Natural killer cell (primary cell): ENCODE measurements around the gene ADAMTSL1. TPM values are rescaled to one million over a fixed set of nuclear protein-coding genes. Genes with fewer than 3 reads are reported as not detected.

ENCODE experiments used
- ATAC-seq, 3 donors: fragments of 150-1000 bp in 2 of 3; fragments of 200-7000 bp in 1 of 3; cut with Tn5 transposase; 1 replicate in 1 of 3; 2 replicates in 2 of 3; pipeline ENCODE4 v1.10.0; 2021; ENCODE audit warnings: mild to moderate bottlenecking in 2 of 3, moderate library complexity in 2 of 3
- DNase-seq, 2 donors: peaks; one replicate each; pipeline versions ENCODE4 v3.0.0 to v3.0.0-alpha.2; 2013 to 2021; ENCODE audit warnings: mixed read lengths in 1 of 2
- H3K27ac ChIP-seq: one replicate; pipeline ENCODE4 v1.5.1; 2013; ENCODE audit warnings: mild to moderate bottlenecking, low read length
- H3K27me3 ChIP-seq: one replicate; pipeline ENCODE4 v1.6.1; 2013; ENCODE audit warnings: low read length; ENCODE audit not compliant: control insufficient read depth, insufficient read depth
- H3K36me3 ChIP-seq: one replicate; pipeline ENCODE4 v1.6.1; 2013; ENCODE audit warnings: low read length; ENCODE audit not compliant: control insufficient read depth, insufficient read depth
- H3K4me1 ChIP-seq: one replicate; pipeline ENCODE4 v1.6.1; 2013; ENCODE audit warnings: low read length; ENCODE audit not compliant: control insufficient read depth, insufficient read depth
- H3K4me3 ChIP-seq: one replicate; pipeline ENCODE4 v1.5.1; 2013; ENCODE audit warnings: low read length
- H3K9me3 ChIP-seq: one replicate; pipeline ENCODE4 v1.6.1; 2013; ENCODE audit warnings: low read length; ENCODE audit not compliant: control insufficient read depth, insufficient read depth
- H3K27ac Mint-ChIP-seq, 2 donors: one replicate each; pipeline ENCODE4 v1.8.0; 2022; ENCODE audit warnings: mild to moderate bottlenecking in 2 of 2, mixed read lengths in 2 of 2, moderate library complexity in 1 of 2
- H3K27me3 Mint-ChIP-seq, 2 donors: one replicate each; pipeline ENCODE4 v1.8.0; 2022; ENCODE audit warnings: low read depth in 2 of 2, mixed read lengths in 2 of 2
- H3K36me3 Mint-ChIP-seq: one replicate; pipeline ENCODE4 v1.8.0; 2022; ENCODE audit warnings: mixed read lengths
- H3K4me1 Mint-ChIP-seq, 2 donors: one replicate each; pipeline ENCODE4 v1.8.0; 2022; ENCODE audit warnings: mixed read lengths in 2 of 2
- H3K4me3 Mint-ChIP-seq: one replicate; pipeline ENCODE4 v1.8.0; 2022; ENCODE audit warnings: mild to moderate bottlenecking, moderate library complexity, mixed read lengths
- H3K9me3 Mint-ChIP-seq, 2 donors: one replicate each; pipeline ENCODE4 v1.8.0; 2022; ENCODE audit warnings: mixed read lengths in 2 of 2
- WGBS: methylation state at CpG from one replicate; pipeline ENCODE4 v1.1.7; 2013; ENCODE audit warnings: missing lambda C conversion rate; ENCODE audit not compliant: insufficient coverage; 5-methylcytosine and 5-hydroxymethylcytosine counted together
- intact Hi-C: fragments of 100-400 bp; cut with micrococcal nuclease; formaldehyde crosslinking; loops from one replicate; pipeline ENCODE4 v1.14.2; 2022
- total RNA-seq, 4 donors: library from RNA; stranded (reverse); fragments of 120-200 nt in 1 of 4; gene quantifications; one replicate each; pipeline versions ENCODE4 v1.2.3 to v1.2.4, GENCODE V29; 2013 to 2022
- TF ChIP-seq, protein P1 (sequence below): fragments of 200-600 bp; IDR thresholded peaks from one replicate; pipeline ENCODE4 v1.8.0; 2022; ENCODE audit warnings: antibody characterized with exemption

ADAMTSL1 gene
- total RNA-seq, 3 donors from 2014 or later (not counting 1 experiment from before 2014, with no cell fraction given): not detected

DNA sequence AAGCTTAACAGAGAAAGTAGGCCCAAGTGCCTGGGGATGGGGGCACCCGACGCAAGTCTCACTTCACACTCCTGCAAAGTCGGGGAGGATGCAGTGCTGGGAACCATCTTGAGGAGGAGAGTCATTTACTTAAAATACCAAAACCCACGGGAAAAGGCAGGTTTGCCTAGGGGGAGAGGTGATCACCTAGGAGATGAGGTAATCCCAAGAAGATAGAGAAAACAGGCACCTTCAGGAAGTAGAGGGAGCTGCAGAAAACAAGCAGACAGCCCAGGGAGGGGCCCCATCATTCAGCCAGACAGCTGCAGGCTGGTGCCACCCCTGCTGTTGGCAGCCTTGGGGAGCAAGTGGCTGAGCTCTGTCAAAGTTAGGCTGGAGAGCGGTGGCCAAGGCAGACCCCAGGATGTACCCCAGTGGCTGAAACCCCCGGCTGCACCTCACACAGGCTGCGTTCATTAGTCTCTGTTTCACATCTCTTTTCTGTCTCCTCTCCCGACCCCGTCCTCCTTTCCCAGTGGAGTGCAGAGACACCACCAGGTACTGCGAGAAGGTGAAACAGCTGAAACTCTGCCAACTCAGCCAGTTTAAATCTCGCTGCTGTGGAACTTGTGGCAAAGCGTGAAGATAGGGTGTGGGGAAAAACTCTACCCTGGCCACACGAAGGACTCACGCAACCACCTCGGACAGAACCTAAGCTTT, 434.1 kb downstream of the ADAMTSL1 start:
- ATAC-seq (no peak), DNase-seq (no peak)
- H3K27ac ChIP-seq: no peak overlapping the region
- 86% methylated on average over 14 of the region's 15 CpGs for WGBS
- no peaks in the 10 kb centered on the region for H3K9me3 ChIP-seq
- Mint-ChIP-seq H3K36me3 (no peaks in the 10 kb centered on the region), H3K4me3 (no peak overlapping the region), H3K4me1 (no peaks in the 10 kb centered on the region), H3K27me3 (peaks cover 7 to 13% of the 10 kb centered on the region in 2 donors), H3K9me3 (no peaks in the 10 kb centered on the region), H3K27ac (no peak overlapping the region)
- H3K4me3 ChIP-seq: no peak overlapping the region
- intact Hi-C loops: no loop called here
- no peaks in the 10 kb centered on the region for H3K36me3 ChIP-seq
- no peaks in the 10 kb centered on the region for H3K27me3 ChIP-seq
- TF ChIP-seq, protein P1, sequence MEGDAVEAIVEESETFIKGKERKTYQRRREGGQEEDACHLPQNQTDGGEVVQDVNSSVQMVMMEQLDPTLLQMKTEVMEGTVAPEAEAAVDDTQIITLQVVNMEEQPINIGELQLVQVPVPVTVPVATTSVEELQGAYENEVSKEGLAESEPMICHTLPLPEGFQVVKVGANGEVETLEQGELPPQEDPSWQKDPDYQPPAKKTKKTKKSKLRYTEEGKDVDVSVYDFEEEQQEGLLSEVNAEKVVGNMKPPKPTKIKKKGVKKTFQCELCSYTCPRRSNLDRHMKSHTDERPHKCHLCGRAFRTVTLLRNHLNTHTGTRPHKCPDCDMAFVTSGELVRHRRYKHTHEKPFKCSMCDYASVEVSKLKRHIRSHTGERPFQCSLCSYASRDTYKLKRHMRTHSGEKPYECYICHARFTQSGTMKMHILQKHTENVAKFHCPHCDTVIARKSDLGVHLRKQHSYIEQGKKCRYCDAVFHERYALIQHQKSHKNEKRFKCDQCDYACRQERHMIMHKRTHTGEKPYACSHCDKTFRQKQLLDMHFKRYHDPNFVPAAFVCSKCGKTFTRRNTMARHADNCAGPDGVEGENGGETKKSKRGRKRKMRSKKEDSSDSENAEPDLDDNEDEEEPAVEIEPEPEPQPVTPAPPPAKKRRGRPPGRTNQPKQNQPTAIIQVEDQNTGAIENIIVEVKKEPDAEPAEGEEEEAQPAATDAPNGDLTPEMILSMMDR: no peak
- no peaks in the 10 kb centered on the region for H3K4me1 ChIP-seq

- no peaks in the 10 kb centered on the region for H3K27me3 ChIP-seq
- no peaks in the 10 kb centered on the region for H3K4me1 ChIP-seq
- Mint-ChIP-seq H3K36me3 (no peaks in the 10 kb centered on the region), H3K4me3 (no peak overlapping the region), H3K9me3 (no peaks in the 10 kb centered on the region), H3K4me1 (no peaks in the 10 kb centered on the region), H3K27me3 (peaks cover 7 to 13% of the 10 kb centered on the region in 2 donors), H3K27ac (no peak overlapping the region)
- DNase-seq (no peak), ATAC-seq (no peak)
- H3K36me3 ChIP-seq: no peaks in the 10 kb centered on the region
- no peak overlapping the region for H3K4me3 ChIP-seq
- WGBS: 91% methylated on average over 17 of the region's 17 CpGs
- H3K27ac ChIP-seq: no peak overlapping the region
- intact Hi-C loops: no loop called here
- TF ChIP-seq, protein P1: no peak
- no peaks in the 10 kb centered on the region for H3K9me3 ChIP-seq
Observed at GRCh38 chr9:18909140-18910018, 435.4 kb downstream of the ADAMTSL1 start.

GRCh38 chr9:18910435-18910834, 436.5 kb downstream of the ADAMTSL1 start:
- 55% methylated on average over 1 of the region's 2 CpGs for WGBS
- H3K27me3 Mint-ChIP-seq: peaks cover 7 to 18% of the 10 kb centered on the region in 2 donors
- Histone ChIP-seq H3K36me3 (no peaks in the 10 kb centered on the region), H3K27ac (no peak overlapping the region), H3K4me1 (no peaks in the 10 kb centered on the region), H3K4me3 (no peak overlapping the region), H3K9me3 (no peaks in the 10 kb centered on the region), H3K27me3 (no peaks in the 10 kb centered on the region)
- H3K4me1 Mint-ChIP-seq: no peaks in the 10 kb centered on the region
- no peak overlapping the region for H3K4me3 Mint-ChIP-seq
- H3K9me3 Mint-ChIP-seq: no peaks in the 10 kb centered on the region
- TF ChIP-seq, protein P1: no peak
- no peak overlapping the region for H3K27ac Mint-ChIP-seq
- no peaks in the 10 kb centered on the region for H3K36me3 Mint-ChIP-seq
- intact Hi-C loops: no loop called here
- ATAC-seq: no peak
- no peak for DNase-seq
